NCI-H2227 (cell line): ENCODE results near the gene ZBED4.

ENCODE experiments used
- DNase-seq: peaks from one replicate; lab custom pipeline; 2025; ENCODE audit not compliant: unreplicated experiment; lab: John Stamatoyannopoulos, UW

The ZBED4 gene

GRCh38 chr22:49918911-49919881, 65.6 kb downstream of the ZBED4 start:
- no peak for DNase-seq

- no peak for DNase-seq
Observed at GRCh38 chr22:49920859-49921258, 67.2 kb downstream of the ZBED4 start.

- DNase-seq = no peak
Observed at GRCh38 chr22:49921508-49922278, 68.0 kb downstream of the ZBED4 start.

GRCh38 chr22:49922484-49922883, 68.8 kb downstream of the ZBED4 start:
- DNase-seq = no peak

- no peak for DNase-seq
Observed at GRCh38 chr22:49922926-49923325, 69.3 kb downstream of the ZBED4 start.

GRCh38 chr22:49923445-49923844, 69.8 kb downstream of the ZBED4 start:
- DNase-seq = no peak

GRCh38 chr22:49924113-49924833, 70.6 kb downstream of the ZBED4 start:
- no peak for DNase-seq

- no peak for DNase-seq
Observed at GRCh38 chr22:49925525-49926128, 72.0 kb downstream of the ZBED4 start.

- no peak for DNase-seq
Observed at GRCh38 chr22:49926916-49927315, 73.3 kb downstream of the ZBED4 start.

- no peak for DNase-seq
Observed at GRCh38 chr22:49927483-49928184, 74.0 kb downstream of the ZBED4 start.

GRCh38 chr22:49928185-49928495, 74.5 kb downstream of the ZBED4 start:
- no peak for DNase-seq

- DNase-seq = no peak
Observed at GRCh38 chr22:49928555-49929210, 75.0 kb downstream of the ZBED4 start.

GRCh38 chr22:49929211-49929979, 75.8 kb downstream of the ZBED4 start:
- peak; percentile 70 for DNase-seq

- peak; percentile 24 for DNase-seq
Observed at GRCh38 chr22:49929994-49930575, 76.4 kb downstream of the ZBED4 start.

GRCh38 chr22:49930596-49931412, 77.2 kb downstream of the ZBED4 start:
- DNase-seq = peak; percentile 12

- DNase-seq = no peak
Observed at GRCh38 chr22:49933236-49934159, 79.9 kb downstream of the ZBED4 start.
